Kasumi-1 (cell line): ENCODE measurements around the gene OR6S1.
"Not testable (repeated sequence)": the region's sequence is repeated elsewhere in the genome, so short reads cannot be mapped to it uniquely, and the experiment has no call there.

Experiments
- DNase-seq, 2 experiments: peaks; one replicate each; lab custom pipeline; 2025; lab: John Stamatoyannopoulos, UW

OR6S1 gene

DNA sequence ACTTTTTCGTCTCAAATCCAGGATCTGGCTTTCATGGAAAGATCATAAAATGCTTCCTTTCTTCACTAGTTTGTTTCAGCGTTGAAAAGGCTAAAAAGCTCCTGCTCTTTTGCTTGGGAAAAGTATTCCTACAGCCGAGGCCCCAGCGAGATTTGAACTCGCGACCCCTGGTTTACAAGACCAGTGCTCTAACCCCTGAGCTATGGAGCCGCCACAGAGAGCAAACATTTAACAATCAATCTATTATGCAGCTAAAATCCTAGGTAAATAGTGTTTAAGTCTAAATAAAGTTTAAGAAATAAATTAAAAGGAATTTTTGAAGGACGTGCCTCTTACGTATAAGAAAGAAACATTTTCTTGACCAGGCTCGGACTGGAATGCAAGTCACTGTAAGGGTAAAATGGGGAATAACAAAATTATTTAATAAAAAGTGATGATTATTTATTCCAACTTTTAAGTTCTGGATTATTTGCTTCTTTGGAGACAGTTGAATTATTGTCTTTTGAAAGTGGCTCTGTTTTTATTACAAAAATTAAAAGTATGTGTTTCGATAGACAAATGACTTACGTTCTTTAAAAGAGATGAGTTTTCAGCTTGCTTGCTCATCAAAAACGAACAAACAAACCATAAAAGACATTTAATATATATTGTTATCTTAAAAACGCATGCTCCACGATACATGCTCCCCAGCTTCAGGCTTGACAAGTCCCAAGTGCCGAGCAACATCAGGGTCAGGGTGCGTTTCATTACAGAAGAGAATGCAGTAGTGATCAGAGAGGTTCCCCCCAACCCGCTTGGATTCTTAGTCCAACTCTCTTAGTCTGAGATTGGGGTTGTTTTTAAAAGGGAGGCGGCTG, 10.2 kb downstream of the OR6S1 start:
- DNase-seq = peak; percentile 48 to 59

DNA sequence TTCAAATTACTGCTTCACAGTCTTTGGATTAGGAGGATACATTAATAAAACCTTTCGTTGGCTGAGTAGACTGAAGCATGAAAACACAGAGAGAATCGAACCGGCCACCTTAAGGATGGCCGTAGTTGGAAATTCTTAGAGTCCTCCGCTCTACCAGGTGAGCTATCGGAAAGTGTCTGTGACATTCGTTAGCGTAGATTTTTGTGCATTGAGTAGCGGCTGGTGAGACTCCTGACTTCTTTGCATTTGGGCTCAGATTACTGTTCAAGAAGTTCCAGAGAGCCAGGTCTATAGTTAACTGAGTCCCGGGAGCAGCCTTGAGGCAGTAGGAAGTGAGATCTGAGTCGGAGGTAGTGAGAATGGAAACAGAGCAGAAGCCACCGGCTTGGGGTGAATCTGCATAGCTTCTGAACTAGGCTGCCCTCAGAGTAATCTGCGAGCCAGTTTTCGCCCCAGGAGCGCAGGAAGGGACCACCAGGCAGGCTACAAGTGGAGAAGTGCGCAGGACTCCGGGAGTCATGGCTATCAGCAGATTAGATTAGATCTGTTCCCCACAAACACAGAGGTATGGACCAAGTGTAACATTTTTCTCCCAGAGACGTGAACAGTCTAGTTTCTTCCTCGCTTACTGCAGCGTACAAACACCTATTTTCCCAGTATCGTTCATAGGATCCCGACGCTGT, 11.0 kb downstream of the OR6S1 start:
- peak; percentile 51 to 82 for DNase-seq

DNA sequence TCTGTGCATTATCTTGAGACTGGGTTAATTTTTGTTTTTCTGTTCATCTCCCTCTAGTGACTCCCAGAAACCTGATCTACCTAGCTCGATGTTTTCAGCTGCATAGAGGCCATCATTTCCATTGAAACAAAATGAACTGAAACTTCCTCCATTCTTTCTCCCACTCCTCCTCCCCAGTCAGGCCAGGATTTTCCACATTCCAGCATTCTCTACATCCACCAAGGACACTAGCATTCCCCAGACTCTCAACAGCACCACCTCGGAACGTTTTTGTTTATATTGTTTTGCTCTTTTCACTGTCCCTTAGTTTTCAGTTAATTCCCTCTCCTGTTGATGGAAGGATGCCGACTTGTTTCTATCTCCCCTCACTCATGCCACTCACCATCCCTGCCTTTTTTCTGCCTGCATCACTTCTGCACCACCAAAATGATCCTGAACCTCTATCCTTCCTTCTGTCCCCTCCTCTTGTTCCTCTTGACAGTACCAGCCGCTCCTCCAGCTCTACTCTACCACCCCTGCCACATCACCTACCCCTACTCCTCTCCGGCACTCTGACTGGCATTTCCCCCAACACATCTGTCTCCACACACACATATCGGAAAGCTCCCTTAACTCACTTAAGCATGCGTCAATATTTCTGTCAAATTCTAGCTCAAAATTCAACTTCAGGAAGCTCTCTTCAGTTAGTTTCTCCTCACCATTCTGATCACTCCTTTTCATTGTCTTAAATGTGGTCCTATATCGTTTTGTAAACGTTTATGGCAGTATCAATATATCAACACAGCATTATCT, 13.2 kb downstream of the OR6S1 start:
- DNase-seq = no peak

DNA sequence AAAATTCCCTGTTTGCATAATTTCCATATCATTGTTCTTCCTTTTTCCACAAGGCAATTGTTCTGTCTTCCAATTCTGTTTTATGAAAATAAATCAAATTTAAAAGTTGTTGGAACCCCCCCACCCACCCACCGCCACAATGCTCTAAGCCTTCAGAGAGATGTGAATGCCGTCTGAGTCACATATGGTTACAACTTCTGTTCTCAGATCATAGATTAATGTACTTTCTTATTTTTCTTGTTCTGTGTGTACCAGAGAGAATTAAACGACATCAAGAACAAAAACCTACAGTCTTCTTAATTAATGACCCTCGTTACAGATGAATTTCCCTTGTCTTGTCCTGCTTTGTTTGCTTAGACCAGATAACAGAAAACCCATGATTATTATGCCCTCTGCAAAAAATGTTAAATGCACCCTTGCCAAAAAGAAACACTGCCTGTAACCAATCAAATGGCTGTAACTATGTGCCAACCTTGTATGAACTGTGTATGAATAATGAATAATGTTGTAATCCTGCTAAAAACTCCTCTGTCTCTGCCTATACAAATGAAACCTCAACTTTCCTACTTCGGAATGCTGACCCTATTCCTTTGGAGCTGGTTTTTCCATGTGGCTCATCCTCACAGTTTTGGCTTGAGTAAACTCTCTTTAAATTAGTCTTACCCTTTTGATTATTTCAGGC, 14.0 kb downstream of the OR6S1 start:
- DNase-seq = no peak

DNA sequence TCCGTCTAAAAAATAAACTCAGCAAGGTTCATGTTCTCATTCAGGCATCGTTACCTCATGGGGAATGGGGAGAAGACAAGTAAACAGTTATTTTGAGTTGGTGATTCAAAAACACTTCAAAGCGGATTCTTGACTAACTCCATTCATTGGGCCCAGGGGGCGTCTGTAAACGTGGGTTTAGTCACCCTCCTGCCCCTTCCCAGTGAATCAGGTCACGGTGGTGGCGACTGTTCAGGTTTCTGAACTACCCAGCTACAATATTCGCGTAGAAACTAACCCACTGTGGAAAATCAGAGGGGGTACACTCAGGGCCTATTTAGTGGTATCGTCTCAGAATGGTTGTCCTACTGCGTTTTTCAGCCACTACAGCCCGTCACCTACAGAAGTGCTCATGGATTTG, 15.2 kb downstream of the OR6S1 start:
- DNase-seq = no peak

DNA sequence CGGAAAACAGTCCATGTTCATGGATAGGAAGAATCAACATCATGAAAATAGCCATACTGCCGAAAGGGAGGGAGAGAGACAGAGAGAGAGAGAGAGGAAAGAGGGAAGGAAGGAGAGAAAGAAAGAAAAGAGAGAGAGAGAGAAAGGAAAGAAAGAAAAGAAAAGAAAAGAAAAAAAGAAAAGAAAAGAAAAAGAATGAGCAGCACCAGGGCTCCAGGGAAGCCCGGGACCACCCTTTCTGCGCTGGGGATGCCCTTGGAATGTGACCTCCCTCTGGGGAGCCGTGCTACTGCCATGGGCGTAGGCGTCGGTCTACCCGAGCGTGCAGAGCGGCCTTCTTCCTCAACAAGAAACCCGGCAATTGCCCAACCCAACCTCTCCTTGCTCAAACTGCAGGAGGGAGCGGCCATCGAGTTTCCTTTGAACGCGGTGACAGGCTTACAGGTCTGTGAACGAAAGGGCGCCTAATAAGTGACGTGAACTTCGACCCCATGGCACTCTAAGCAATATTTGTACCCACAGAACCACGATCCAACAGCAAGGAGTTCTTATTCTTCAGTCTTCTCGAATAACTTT, 16.9 kb downstream of the OR6S1 start:
- no peak for DNase-seq

DNA sequence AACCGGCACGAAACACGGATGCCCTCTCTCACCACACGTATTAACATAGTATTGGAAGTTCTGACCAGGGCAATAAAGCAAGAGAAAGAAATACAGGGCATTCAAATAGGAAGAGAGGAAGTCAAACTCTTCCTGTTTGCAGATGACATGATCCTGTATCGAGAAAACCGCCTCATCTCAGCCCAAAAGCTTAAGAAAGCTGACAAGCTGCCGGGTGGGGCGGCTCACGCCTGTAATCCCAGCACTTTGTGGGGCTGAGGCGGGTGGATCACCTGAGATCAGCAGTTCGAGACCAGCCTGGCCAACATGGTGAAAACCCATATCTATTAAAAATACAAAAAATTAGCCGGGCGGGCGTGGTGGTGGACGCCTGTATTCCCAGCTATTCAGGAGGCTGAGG, 17.7 kb downstream of the OR6S1 start:
- no peak for DNase-seq

DNA sequence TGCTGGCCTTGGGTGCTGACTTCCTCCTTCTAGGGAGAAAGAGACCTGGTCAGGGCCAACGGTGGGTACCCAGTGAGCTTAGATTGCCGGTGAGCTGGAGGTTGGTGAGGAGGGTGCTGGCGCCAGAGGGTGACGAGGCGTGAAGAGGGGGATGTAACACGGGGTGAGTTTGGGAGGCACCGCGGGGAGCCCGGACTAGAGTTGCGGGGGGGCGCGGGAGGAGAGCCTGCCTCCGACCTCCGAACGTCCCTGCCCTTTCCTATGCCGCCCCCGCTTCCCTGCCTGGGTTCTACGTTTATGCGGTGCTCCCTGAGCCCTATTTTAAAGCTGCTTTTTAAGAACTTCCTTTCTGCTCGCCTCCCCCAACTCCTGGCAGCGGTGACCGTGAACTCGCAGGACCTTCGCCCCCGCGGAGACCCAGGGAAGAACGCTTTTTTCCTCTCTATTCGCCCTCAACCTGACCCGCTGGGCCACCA, 18.6 kb downstream of the OR6S1 start:
- no peak for DNase-seq

DNA sequence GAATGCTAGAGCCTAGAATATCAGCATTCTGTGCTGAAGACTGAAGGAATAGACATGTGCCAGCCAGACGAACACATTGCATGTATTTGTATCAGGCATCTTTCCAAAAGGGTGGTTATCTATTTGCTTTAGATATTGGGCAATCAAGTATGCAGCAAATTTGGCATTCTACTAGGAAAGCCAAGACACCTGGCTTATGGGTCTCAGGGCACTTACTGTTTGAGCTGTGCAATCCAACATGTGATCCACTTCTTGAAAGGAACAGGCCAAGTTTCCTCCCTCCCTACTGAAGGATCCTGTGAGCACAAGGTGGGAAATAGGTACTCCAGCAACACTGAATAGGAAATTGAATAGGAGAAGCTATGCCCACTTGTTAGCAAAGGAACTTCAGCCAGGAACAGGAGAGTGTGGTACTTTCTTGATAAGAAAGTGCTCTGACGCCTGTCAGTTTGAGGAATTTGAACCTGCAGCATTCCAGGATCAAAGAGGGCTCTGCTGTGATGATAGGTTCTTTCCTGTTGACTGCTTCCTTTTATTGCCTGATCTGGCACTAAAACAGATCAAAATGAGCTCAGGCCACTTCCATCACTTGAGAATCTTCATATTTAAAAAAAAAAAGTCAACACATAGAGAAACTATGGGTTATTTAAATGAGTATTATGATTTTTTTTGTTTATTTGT, 20.6 kb downstream of the OR6S1 start:
- DNase-seq = no peak

DNA sequence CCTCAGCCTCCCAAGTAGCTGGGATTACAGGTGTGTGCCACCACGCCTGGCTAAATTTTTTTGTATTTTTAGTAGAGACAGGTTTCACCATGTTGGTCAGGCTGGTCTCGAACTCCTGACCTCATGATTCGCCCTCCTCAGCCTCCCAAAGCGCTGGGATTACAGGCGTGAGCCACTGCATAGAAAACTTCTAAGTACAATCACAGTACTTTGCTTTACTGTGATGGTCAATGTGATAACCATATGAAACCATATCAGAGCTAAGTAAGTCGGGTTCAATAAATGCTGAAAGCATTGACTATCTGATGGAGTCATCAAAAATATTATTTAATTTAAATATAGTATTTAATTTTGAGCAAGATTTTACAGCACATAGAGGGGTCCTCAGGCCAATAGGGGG, 21.8 kb downstream of the OR6S1 start:
- DNase-seq = not testable (repeated sequence)

DNA sequence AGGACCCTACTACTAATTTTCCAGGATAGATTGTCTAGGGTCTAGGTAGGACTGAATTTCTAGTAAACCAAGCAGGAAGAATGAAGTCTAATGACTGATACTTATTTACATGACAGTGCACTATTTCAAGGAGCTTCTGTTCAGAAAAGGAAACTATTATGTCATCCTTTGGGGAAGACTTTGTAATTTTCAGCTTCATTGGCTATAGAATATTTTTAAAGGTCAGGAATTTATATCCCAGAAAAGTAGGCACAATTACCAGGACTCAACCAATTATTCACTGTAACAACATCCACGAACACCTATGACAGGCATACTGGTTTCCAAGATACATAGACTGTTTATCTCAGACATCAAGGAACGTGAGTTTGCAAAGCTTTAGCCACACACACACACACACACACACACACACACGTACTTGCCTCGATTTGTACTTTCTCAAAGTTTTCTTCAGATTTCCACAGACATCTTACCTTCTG, 23.2 kb downstream of the OR6S1 start:
- no peak for DNase-seq

DNA sequence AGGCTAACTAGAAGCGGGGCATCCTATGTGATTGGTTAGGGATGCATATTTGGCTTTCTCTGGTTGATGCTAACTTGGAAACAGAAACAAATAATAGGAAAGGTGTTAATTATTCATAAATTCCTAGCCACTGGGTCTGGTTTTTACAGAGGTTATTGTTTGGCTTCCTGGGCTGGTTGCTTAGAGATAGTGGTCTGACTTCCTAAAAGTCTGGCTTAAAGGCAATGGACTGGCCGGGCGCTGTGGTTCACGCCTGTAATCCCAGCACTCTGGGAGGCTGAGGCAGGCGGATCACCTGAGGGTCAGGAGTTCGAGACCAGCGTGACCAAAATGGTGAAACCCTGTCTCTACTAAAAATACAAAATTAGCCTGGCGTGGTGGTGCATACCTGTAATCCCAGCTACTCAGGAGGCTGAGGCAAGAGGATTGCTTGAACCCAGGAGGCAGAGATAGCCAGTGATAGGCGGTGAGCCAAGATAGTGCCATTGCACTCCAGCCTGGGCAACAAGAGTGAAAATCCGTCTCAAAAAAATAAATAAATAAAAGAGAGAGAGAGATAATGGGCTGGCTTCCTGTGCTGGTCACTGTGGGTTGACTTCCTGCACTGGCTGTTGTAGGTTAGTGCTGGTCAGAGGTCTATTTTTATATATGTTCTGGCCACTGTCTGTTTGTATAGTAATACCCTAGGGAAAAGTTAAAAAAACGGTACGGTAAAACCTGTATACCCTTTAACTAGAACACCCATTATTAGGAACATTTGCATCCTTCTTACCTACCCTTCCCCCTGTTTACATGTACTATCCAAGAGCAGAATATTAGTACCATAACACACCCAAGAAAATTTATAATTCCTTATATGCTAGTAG, 24.1 kb downstream of the OR6S1 start:
- no peak for DNase-seq

DNA sequence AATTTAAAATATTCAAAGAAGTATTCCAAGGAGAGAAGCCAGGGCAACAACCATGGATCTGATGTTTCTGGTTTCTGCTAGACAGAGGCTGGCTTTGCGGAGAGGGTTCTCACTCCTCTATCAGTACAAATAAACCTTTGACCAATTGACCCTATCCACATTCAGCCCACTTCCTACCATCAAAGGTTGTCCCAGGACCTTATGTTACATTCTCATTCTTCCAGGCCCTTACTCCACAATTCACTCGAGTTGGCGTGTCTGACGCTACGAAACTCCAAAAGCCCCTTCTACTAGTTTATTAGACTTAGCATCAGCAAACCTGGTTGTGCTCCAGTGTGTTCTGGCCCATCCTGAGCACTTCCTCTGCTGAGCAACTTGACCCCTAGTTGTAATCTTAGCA, 25.5 kb downstream of the OR6S1 start:
- no peak for DNase-seq

DNA sequence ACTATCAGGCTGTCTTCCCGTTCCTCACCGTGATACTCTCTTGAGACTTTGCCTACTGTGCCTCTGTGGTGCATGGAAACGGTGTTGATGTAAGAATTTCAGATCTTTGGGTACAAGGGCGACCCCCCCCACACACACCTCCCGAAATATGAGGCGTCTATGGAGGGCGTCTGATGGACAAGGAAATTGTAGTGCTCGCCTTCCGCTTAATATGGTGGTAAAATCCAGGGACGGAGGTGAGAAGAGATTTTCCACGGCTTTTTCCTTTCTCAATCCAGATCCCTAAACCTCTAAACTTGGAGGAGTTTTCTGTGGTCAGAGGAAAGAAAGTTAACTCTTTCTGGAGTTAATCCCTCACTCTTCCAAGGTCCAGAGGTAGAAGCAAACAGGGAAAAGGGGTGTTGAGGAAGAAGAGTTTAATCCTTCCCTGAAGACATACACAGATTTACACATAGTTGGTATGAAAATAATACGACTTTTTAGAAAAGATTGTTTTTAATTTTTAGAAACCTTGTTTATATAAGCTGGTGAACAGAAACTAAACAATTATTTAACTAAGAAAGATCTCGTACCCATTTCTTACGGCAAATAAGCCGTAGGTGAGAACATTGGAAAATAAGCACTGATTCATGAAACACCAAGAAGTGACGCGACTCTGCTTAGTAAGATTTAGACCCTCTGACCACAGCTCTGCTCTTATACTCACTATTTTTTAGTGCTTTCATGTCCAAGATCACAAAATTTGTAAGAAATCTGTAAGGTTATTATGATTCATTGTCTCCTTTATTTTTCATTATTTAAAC, 27.3 kb downstream of the OR6S1 start:
- no peak for DNase-seq

DNA sequence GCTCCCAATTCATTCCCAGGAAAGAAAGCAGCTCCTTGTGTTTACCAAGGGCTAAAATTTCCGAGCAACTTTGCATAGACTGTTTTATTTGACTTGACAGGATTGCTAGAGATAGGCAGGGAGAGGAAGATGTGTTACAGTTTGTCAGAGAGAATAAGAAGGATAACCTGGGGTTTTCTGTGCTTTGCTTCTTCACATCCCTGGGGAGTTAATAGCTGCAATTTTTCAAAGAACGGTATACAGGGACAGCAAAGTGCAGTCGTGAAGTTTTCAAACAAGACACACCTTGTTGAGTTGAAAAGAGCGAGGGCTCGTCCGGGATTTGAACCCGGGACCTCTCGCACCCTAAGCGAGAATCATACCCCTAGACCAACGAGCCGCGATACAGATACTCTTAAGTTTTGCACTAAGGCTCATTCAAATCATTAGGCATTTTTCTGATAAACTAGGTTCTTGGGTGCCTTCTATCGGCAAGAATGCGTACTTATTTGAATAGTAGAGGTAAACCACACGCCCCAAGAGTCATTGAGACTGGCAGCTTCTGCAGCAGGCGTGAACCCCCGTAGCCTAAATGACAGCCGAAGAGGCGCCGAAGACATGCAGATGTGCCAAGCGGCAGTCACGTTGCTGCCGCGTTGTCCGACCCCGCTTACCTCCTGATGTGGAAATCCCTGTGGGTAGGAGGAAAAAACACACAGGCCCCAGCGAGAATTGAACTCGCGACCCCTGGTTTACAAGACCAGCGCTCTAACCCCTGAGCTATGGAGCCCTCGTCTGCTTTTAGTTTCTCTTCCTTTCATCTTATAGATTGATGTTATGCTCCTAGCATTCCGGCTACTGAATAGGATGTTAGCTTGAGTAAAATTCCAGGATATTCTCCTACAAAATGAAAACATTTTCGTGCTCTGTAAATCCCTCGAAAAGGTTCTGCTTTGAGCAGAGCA, 28.1 kb downstream of the OR6S1 start:
- peak; percentile 96 to 98 for DNase-seq

DNA sequence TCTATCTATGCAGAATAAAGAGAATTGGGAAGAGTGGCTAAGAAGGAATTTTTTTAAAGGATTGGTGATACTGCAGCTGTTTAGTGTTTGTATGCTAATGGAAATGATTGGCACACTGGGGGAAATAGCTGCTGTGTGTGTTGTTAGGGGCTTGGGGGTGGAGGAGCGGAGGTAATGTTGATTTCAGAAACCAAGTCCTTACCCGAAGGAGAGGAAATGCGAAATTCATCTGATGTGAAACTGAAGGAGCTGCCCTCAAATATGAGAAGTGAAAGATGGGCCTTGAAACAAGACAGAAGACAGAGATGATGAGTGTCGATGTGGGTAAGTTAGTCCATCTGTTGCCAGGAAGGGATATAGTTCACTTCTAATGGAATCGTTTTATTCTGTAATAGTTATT, 29.1 kb downstream of the OR6S1 start:
- no peak for DNase-seq

DNA sequence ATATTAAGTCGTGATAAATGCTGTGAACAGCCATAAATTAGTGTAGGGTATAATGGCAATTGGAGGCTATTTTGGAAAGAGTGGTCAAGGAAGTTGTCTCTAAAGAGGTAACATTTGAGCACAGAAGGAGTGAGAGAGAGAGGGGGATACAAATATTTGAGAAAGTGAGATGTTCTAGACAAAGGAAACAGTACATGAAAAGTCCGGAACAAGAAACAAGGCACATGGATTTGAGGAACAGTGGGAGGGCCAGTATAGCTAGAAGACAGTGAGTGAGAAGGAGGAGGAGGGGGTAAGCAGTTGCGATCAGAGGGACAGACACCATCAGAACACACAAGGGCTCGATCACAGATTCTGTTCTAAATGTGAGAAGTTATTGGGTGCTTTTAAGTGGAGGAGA, 30.2 kb downstream of the OR6S1 start:
- DNase-seq = no peak
